Measurements from ENCODE around the gene STAT1. TPM values are rescaled to one million over a fixed set of nuclear protein-coding genes. Genes with fewer than 3 reads are reported as not detected.
A peak's percentile ranks its signal among the peaks of the same experiment; 100 is the strongest.

STAT1 gene
- total RNA-seq, 1 experiment from 2014 or later, result 73.4 TPM

DNA sequence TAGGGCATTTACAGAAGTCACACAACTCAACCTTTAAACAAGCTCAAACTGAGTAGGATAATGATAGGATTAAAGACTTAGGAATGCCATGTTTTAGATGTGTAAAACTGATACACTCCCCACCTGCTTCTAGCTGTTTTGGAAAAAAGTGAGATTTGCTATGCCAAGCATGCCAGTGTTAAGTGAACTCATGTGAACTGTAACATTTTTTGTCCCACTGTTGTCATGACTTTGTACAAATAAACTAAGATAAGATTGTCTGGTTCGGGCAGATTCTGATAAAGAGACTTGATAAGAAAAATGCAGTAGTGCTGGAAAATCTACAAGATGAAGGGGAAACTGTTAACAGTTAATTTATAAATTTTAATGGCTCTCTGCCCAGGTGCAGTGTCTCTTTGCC, 66.8 kb downstream of the STAT1 start:
- H3K36me3 ChIP-seq (ENCODE audit: control insufficient read depth, insufficient read depth, low read length), result no peaks in the 10 kb centered on the region
- ATAC-seq (no peak), DNase-seq (ENCODE audit: low read depth, low spot score) (no peak)
- no peak overlapping the region for H3K27ac ChIP-seq (ENCODE audit: low read length)
- H3K27me3 ChIP-seq (ENCODE audit: control insufficient read depth, insufficient read depth, low read length), result no peaks in the 10 kb centered on the region
- CTCF ChIA-PET, result no interaction called here
- POLR2A ChIA-PET, result no interaction called here
- H3K4me1 ChIP-seq (ENCODE audit: control insufficient read depth, insufficient read depth, low read length), result peaks cover 8% of the 10 kb centered on the region; the same call in 1 of the 2 replicates
- no TSS peak for BruUV-seq (replicated peaks)
- H3K4me3 ChIP-seq (ENCODE audit: low read depth in 2 of 2, low read length in 2 of 2), result no peak overlapping the region
- no peaks in the 10 kb centered on the region for H3K9me3 ChIP-seq (ENCODE audit: control insufficient read depth, insufficient read depth, low read depth, low read length)
- TF ChIP-seq TCF7L2 (IDR thresholded peaks at IDR 0.05; ENCODE audit: low read depth, low read length) (no peak), SIN3A (IDR thresholded peaks at IDR 0.05; ENCODE audit: borderline replicate concordance, insufficient read depth, low read depth, low read length) (no peak), POLR2AphosphoS5 (IDR thresholded peaks at IDR 0.05; ENCODE audit: low read depth, low read length) (no peak)
- TF ChIP-seq, protein P1, sequence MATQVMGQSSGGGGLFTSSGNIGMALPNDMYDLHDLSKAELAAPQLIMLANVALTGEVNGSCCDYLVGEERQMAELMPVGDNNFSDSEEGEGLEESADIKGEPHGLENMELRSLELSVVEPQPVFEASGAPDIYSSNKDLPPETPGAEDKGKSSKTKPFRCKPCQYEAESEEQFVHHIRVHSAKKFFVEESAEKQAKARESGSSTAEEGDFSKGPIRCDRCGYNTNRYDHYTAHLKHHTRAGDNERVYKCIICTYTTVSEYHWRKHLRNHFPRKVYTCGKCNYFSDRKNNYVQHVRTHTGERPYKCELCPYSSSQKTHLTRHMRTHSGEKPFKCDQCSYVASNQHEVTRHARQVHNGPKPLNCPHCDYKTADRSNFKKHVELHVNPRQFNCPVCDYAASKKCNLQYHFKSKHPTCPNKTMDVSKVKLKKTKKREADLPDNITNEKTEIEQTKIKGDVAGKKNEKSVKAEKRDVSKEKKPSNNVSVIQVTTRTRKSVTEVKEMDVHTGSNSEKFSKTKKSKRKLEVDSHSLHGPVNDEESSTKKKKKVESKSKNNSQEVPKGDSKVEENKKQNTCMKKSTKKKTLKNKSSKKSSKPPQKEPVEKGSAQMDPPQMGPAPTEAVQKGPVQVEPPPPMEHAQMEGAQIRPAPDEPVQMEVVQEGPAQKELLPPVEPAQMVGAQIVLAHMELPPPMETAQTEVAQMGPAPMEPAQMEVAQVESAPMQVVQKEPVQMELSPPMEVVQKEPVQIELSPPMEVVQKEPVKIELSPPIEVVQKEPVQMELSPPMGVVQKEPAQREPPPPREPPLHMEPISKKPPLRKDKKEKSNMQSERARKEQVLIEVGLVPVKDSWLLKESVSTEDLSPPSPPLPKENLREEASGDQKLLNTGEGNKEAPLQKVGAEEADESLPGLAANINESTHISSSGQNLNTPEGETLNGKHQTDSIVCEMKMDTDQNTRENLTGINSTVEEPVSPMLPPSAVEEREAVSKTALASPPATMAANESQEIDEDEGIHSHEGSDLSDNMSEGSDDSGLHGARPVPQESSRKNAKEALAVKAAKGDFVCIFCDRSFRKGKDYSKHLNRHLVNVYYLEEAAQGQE (IDR thresholded peaks at IDR 0.05; ENCODE audit: insufficient read depth in 1 of 2, low read depth in 2 of 2, low read length in 1 of 2), result no peak
- TF ChIP-seq, protein P2, sequence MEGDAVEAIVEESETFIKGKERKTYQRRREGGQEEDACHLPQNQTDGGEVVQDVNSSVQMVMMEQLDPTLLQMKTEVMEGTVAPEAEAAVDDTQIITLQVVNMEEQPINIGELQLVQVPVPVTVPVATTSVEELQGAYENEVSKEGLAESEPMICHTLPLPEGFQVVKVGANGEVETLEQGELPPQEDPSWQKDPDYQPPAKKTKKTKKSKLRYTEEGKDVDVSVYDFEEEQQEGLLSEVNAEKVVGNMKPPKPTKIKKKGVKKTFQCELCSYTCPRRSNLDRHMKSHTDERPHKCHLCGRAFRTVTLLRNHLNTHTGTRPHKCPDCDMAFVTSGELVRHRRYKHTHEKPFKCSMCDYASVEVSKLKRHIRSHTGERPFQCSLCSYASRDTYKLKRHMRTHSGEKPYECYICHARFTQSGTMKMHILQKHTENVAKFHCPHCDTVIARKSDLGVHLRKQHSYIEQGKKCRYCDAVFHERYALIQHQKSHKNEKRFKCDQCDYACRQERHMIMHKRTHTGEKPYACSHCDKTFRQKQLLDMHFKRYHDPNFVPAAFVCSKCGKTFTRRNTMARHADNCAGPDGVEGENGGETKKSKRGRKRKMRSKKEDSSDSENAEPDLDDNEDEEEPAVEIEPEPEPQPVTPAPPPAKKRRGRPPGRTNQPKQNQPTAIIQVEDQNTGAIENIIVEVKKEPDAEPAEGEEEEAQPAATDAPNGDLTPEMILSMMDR (IDR thresholded peaks at IDR 0.05), result no peak
- in situ Hi-C loops (cut with HindIII; ENCODE audit: low pct_unique_long_range_greater_than_20kb, low sequenced_read_pairs), result no loop called here
- intact Hi-C loops (cut with micrococcal nuclease; ENCODE audit: unreplicated experiment), result no loop called here

DNA sequence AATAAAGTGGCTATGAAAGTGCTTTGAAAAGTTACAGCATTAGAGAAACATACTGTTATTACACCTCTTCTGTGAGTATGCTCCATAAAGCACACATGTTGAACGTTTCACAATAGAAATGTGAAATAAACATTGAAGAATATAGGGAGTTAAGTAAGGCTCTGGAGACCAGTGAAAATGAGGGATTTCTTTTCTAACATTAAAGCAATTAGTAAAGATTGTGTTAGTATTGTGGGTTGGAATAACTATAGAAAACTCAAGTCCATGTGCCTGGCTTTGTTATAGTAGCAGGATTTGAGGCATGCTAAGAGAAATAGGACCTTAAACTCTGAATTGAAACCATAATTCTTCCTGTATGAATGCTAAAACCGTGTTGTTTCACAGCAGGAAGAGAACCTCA, 70.3 kb downstream of the STAT1 start:
- no peak for DNase-seq (ENCODE audit: low read depth, low spot score)
- TSS peak; percentile 13 for BruUV-seq (replicated peaks)
- no peaks in the 10 kb centered on the region for H3K9me3 ChIP-seq (ENCODE audit: control insufficient read depth, insufficient read depth, low read depth, low read length)
- CTCF ChIA-PET, result no interaction called here
- H3K27ac ChIP-seq (ENCODE audit: low read length), result no peak overlapping the region
- H3K4me3 ChIP-seq (ENCODE audit: low read depth in 2 of 2, low read length in 2 of 2), result no peak overlapping the region
- no peak for ATAC-seq
- H3K27me3 ChIP-seq (ENCODE audit: control insufficient read depth, insufficient read depth, low read length), result no peaks in the 10 kb centered on the region
- in situ Hi-C loops (cut with HindIII; ENCODE audit: low pct_unique_long_range_greater_than_20kb, low sequenced_read_pairs) (no loop called here), intact Hi-C loops (cut with micrococcal nuclease; ENCODE audit: unreplicated experiment) (no loop called here)
- peaks cover 8% of the 10 kb centered on the region; the same call in 1 of the 2 replicates for H3K4me1 ChIP-seq (ENCODE audit: control insufficient read depth, insufficient read depth, low read length)
- POLR2A ChIA-PET, result no interaction called here
- no peak for TF ChIP-seq TCF7L2 (IDR thresholded peaks at IDR 0.05; ENCODE audit: low read depth, low read length)
- TF ChIP-seq, protein P2 (IDR thresholded peaks at IDR 0.05), result no peak
- TF ChIP-seq SIN3A (IDR thresholded peaks at IDR 0.05; ENCODE audit: borderline replicate concordance, insufficient read depth, low read depth, low read length), result no peak
- TF ChIP-seq, protein P1 (IDR thresholded peaks at IDR 0.05; ENCODE audit: insufficient read depth in 1 of 2, low read depth in 2 of 2, low read length in 1 of 2), result no peak
- TF ChIP-seq POLR2AphosphoS5 (IDR thresholded peaks at IDR 0.05; ENCODE audit: low read depth, low read length), result no peak
- H3K36me3 ChIP-seq (ENCODE audit: control insufficient read depth, insufficient read depth, low read length), result 0 out of 2 replicates have a peak, but pooled peaks cover 2% of the 10 kb centered on the region
